Astrocyte (in vitro differentiated cells and primary cell): ENCODE results near the gene ALAD.

Source experiments
- EZH2 ChIP-seq: IDR thresholded peaks from 2 replicates; pipeline ENCODE4 v1.6.1; 2012; ENCODE audit warnings: mild to moderate bottlenecking, low read length, inconsistent platforms; ENCODE audit not compliant: insufficient read depth
- TF ChIP-seq, protein P1 (sequence below): IDR thresholded peaks from 2 replicates; pipeline ENCODE4 v1.5.1; 2011; ENCODE audit warnings: low read depth, mild to moderate bottlenecking, inconsistent platforms, low read length, moderate library complexity; ENCODE audit not compliant: insufficient read depth

GRCh38 chr9:113431191-113431590, 30.1 kb upstream of the ALAD start:
- TF ChIP-seq, protein P1, sequence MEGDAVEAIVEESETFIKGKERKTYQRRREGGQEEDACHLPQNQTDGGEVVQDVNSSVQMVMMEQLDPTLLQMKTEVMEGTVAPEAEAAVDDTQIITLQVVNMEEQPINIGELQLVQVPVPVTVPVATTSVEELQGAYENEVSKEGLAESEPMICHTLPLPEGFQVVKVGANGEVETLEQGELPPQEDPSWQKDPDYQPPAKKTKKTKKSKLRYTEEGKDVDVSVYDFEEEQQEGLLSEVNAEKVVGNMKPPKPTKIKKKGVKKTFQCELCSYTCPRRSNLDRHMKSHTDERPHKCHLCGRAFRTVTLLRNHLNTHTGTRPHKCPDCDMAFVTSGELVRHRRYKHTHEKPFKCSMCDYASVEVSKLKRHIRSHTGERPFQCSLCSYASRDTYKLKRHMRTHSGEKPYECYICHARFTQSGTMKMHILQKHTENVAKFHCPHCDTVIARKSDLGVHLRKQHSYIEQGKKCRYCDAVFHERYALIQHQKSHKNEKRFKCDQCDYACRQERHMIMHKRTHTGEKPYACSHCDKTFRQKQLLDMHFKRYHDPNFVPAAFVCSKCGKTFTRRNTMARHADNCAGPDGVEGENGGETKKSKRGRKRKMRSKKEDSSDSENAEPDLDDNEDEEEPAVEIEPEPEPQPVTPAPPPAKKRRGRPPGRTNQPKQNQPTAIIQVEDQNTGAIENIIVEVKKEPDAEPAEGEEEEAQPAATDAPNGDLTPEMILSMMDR, result no peak
- no peak for TF ChIP-seq EZH2
